SU-DHL-6 (cell line): Measurements from ENCODE around the gene SMCHD1.

Experiments used
- H2AFZ ChIP-seq: fragments of 200-600 bp; sonication (generic); 2 replicates; pipeline ENCODE4 v1.6.1; 2014; ENCODE audit warnings: low read depth, mild to moderate bottlenecking, moderate library complexity, mixed read lengths, antibody characterized with exemption, low read length; ENCODE audit not compliant: severe bottlenecking
- H3F3A ChIP-seq: fragments of 200-600 bp; shearing (Covaris generic); 2 replicates; pipeline ENCODE4 v1.6.0; 2016; ENCODE audit warnings: antibody characterized with exemption, mild to moderate bottlenecking; ENCODE audit not compliant: insufficient read depth
- H3K27ac ChIP-seq: fragments of 200-600 bp; sonication (generic); 2 replicates; pipeline ENCODE4 v1.5.1; 2016; ENCODE audit warnings: low read depth, mild to moderate bottlenecking, low read length, moderate library complexity, mixed read lengths
- H3K27me3 ChIP-seq: fragments of 200-600 bp; sonication (generic), shearing (Covaris generic); 2 replicates; pipeline ENCODE4 v1.6.0; 2014; ENCODE audit warnings: mild to moderate bottlenecking, low read length
- H3K36me3 ChIP-seq: fragments of 200-600 bp; sonication (generic); 2 replicates; pipeline ENCODE4 v1.6.1; 2014; ENCODE audit warnings: mild to moderate bottlenecking, low read length, mixed read lengths
- H3K4me2 ChIP-seq: fragments of 300-600, 200-600 bp; shearing (Covaris generic), sonication (generic); 2 replicates; pipeline ENCODE4 v1.6.0; 2014; ENCODE audit warnings: low read length, low read depth, mild to moderate bottlenecking; ENCODE audit not compliant: poor library complexity, severe bottlenecking
- H3K4me3 ChIP-seq: fragments of 200-600 bp; sonication (generic); 2 replicates; pipeline ENCODE4 v1.5.1; 2014; ENCODE audit warnings: antibody characterized with exemption, low read length, mild to moderate bottlenecking, mixed read lengths; ENCODE audit not compliant: insufficient read depth, poor library complexity, severe bottlenecking
- H3K79me2 ChIP-seq: fragments of 200-600 bp; sonication (generic); 2 replicates; pipeline ENCODE4 v1.6.1; 2014; ENCODE audit warnings: mild to moderate bottlenecking, low read length, moderate library complexity; ENCODE audit not compliant: insufficient read depth
- H3K9ac ChIP-seq: fragments of 200-600 bp; sonication (generic); 2 replicates; pipeline ENCODE4 v1.7.0; 2014; ENCODE audit warnings: mild to moderate bottlenecking, low read length
- H3K9me2 ChIP-seq: fragments of 200-600 bp; sonication (generic); replicated peaks from 2 replicates; pipeline ENCODE4 v1.6.1; 2014; ENCODE audit warnings: low read length; ENCODE audit not compliant: insufficient read depth
- H3K9me3 ChIP-seq: fragments of 200-600 bp; sonication (generic); 2 replicates; pipeline ENCODE4 v1.6.1; 2014; ENCODE audit warnings: low read length, mixed read lengths; ENCODE audit not compliant: insufficient read depth
- H4K20me1 ChIP-seq: fragments of 200-600 bp; sonication (generic); 2 replicates; pipeline ENCODE4 v1.6.1; 2014; ENCODE audit warnings: low read depth, mild to moderate bottlenecking, antibody characterized with exemption, low read length, moderate library complexity, mixed read lengths
- CTCF ChIP-seq: fragments of 200-600 bp; sonication (generic); IDR thresholded peaks from one replicate; pipeline ENCODE4 v1.5.1; 2017; ENCODE audit warnings: antibody characterized with exemption, mild to moderate bottlenecking, low read length, moderate library complexity; ENCODE audit not compliant: insufficient read depth, poor library complexity, severe bottlenecking
- EZH2phosphoT487 ChIP-seq: fragments of 200-600 bp; sonication (generic), shearing (Covaris generic); conservative IDR thresholded peaks from 2 replicates; pipeline ENCODE4 v1.6.1; 2018; ENCODE audit warnings: mild to moderate bottlenecking, antibody characterized with exemption, low read length, moderate library complexity, mixed read lengths

SMCHD1 gene

GRCh38 chr18:2642771-2643170, 12.8 kb upstream of the SMCHD1 start:
- no peak overlapping the region for H3K27ac ChIP-seq
- peaks cover 7% of the 10 kb centered on the region; the same call in 1 of the 2 replicates for H3F3A ChIP-seq
- H3K9me3 ChIP-seq: no peaks in the 10 kb centered on the region
- no peaks in the 10 kb centered on the region for H3K36me3 ChIP-seq
- H3K79me2 ChIP-seq: no peaks in the 10 kb centered on the region
- H3K9ac ChIP-seq: no peak overlapping the region
- H3K27me3 ChIP-seq: no peaks in the 10 kb centered on the region
- no peak overlapping the region for H3K4me3 ChIP-seq
- H2AFZ ChIP-seq: no peak overlapping the region
- TF ChIP-seq CTCF (no peak), EZH2phosphoT487 (no peak)
- no peaks in the 10 kb centered on the region for H3K9me2 ChIP-seq
- H3K4me2 ChIP-seq: no peak overlapping the region
- no peaks in the 10 kb centered on the region for H4K20me1 ChIP-seq

- H3K9me2 ChIP-seq: no peaks in the 10 kb centered on the region
- H3K4me2 ChIP-seq: no peak overlapping the region
- no peaks in the 10 kb centered on the region for H4K20me1 ChIP-seq
- H3K4me3 ChIP-seq: no peak overlapping the region
- no peak overlapping the region for H3K9ac ChIP-seq
- no peaks in the 10 kb centered on the region for H3K36me3 ChIP-seq
- no peaks in the 10 kb centered on the region for H3K9me3 ChIP-seq
- TF ChIP-seq EZH2phosphoT487: no peak
- no peak for TF ChIP-seq CTCF
- H3K27ac ChIP-seq: no peak overlapping the region
- H3F3A ChIP-seq: no peaks in the 10 kb centered on the region; the same call in 1 of the 2 replicates
- no peaks in the 10 kb centered on the region for H3K79me2 ChIP-seq
- H2AFZ ChIP-seq: no peak overlapping the region
- H3K27me3 ChIP-seq: no peaks in the 10 kb centered on the region
Measured at GRCh38 chr18:2644535-2644934, 11.0 kb upstream of the SMCHD1 start.

GRCh38 chr18:2651981-2652380, 3.5 kb upstream of the SMCHD1 start:
- Histone ChIP-seq H2AFZ (no peak overlapping the region), H4K20me1 (no peaks in the 10 kb centered on the region), H3K79me2 (peaks cover 11% of the 10 kb centered on the region), H3K27ac (no peak overlapping the region), H3K9me2 (no peaks in the 10 kb centered on the region), H3K9me3 (no peaks in the 10 kb centered on the region), H3K36me3 (no peaks in the 10 kb centered on the region), H3F3A (peaks cover 8% of the 10 kb centered on the region; the same call in 1 of the 2 replicates), H3K27me3 (no peaks in the 10 kb centered on the region), H3K4me3 (no peak overlapping the region), H3K4me2 (no peak overlapping the region), H3K9ac (no peak overlapping the region)
- TF ChIP-seq CTCF: no peak
- no peak for TF ChIP-seq EZH2phosphoT487
